Dermis microvascular lymphatic vessel endothelial cell (primary cell): Measurements from ENCODE around the gene TPX2. TPM values are rescaled to one million over a fixed set of nuclear protein-coding genes. Genes with fewer than 3 reads are reported as not detected.
"Not testable (repeated sequence)": the region's sequence is repeated elsewhere in the genome, so short reads cannot be mapped to it uniquely, and the experiment has no call there.

ENCODE experiments used
- DNase-seq, 2 donors: peaks; one replicate each; pipeline versions ENCODE4 v3.0.0 to v3.0.0-alpha.2; 2010; ENCODE audit warnings: low read depth in 2 of 2
- total RNA-seq: library from RNA; depleted of rRNA; stranded (reverse); fragments of >200 nt; gene quantifications from 2 replicates; pipeline ENCODE4 v1.2.1, GENCODE V29; 2014

The TPX2 gene
- total RNA-seq, 1 donor from 2014 or later: 28.5 TPM

- DNase-seq: peak in 1 of 2 donors; percentile 20
Observed at GRCh38 chr20:31719644-31720485, 19.2 kb upstream of the TPX2 start.

GRCh38 chr20:31720486-31721407 lies 18.3 kb upstream of the TPX2 start:
- DNase-seq: no peak

- DNase-seq: no peak
Observed at GRCh38 chr20:31721408-31722256, 17.5 kb upstream of the TPX2 start.

GRCh38 chr20:31722257-31723068 lies 16.6 kb upstream of the TPX2 start, which contains the start of gene BCL2L1:
Gene BCL2L1 (minus strand): TSS chr20:31722868. CDS start chr20:31722218, 650 bp downstream.
- peak; percentile 75 to 89 for DNase-seq

GRCh38 chr20:31723069-31723318 lies 16.1 kb upstream of the TPX2 start:
- DNase-seq: no peak

GRCh38 chr20:31723319-31724078 lies 15.6 kb upstream of the TPX2 start:
- DNase-seq: peak; percentile 93 to 98

- no peak for DNase-seq
Observed at GRCh38 chr20:31731321-31731717, 7.8 kb upstream of the TPX2 start.

GRCh38 chr20:31739550-31739977 lies 474 bp downstream of the TPX2 start:
- no peak for DNase-seq

GRCh38 chr20:31740208-31740607 lies 1.1 kb downstream of the TPX2 start:
- DNase-seq: peak in 1 of 2 donors; percentile 57

- DNase-seq: no peak
Observed at GRCh38 chr20:31740656-31741323, 1.7 kb downstream of the TPX2 start.

- DNase-seq: no peak
Observed at GRCh38 chr20:31746068-31746878, 7.2 kb downstream of the TPX2 start.

GRCh38 chr20:31747028-31747427 lies 7.9 kb downstream of the TPX2 start:
- not testable (repeated sequence) for DNase-seq

GRCh38 chr20:31747640-31748039 lies 8.6 kb downstream of the TPX2 start:
- DNase-seq: no peak

GRCh38 chr20:31749223-31749622 lies 10.1 kb downstream of the TPX2 start:
- no peak for DNase-seq

GRCh38 chr20:31751126-31751525 lies 12.0 kb downstream of the TPX2 start:
- no peak for DNase-seq

- DNase-seq: no peak
Observed at GRCh38 chr20:31757254-31757653, 18.2 kb downstream of the TPX2 start.

- no peak for DNase-seq
Observed at GRCh38 chr20:31758521-31758920, 19.4 kb downstream of the TPX2 start.

- no peak for DNase-seq
Observed at GRCh38 chr20:31758991-31759390, 19.9 kb downstream of the TPX2 start.
